CD1c-positive myeloid dendritic cell (primary cell): ENCODE results near the gene OSBPL10.

Experiments
- DNase-seq: peaks from one replicate; pipeline ENCODE4 v3.0.0-alpha.2; 2016; ENCODE audit errors: extremely low spot score

Gene OSBPL10

GRCh38 chr3:31670722-31671121 is 310.3 kb downstream of the OSBPL10 start:
- no peak for DNase-seq

GRCh38 chr3:31670136-31670535 is 310.9 kb downstream of the OSBPL10 start:
- DNase-seq: peak; percentile 88

GRCh38 chr3:31668242-31668641 is 312.8 kb downstream of the OSBPL10 start:
- DNase-seq: peak; percentile 45

GRCh38 chr3:31667582-31667981 is 313.5 kb downstream of the OSBPL10 start:
- no peak for DNase-seq

GRCh38 chr3:31664031-31664430 is 317.0 kb downstream of the OSBPL10 start:
- DNase-seq: no peak

- DNase-seq: peak; percentile 28
Measured at GRCh38 chr3:31661993-31662670, 318.9 kb downstream of the OSBPL10 start.

- no peak for DNase-seq
Measured at GRCh38 chr3:31661286-31661685, 319.8 kb downstream of the OSBPL10 start.

GRCh38 chr3:31659246-31659645 is 321.8 kb downstream of the OSBPL10 start:
- no peak for DNase-seq

- DNase-seq: no peak
Measured at GRCh38 chr3:31654998-31655397, 326.1 kb downstream of the OSBPL10 start.

- no peak for DNase-seq
Measured at GRCh38 chr3:31653464-31653863, 327.6 kb downstream of the OSBPL10 start.

GRCh38 chr3:31652296-31652695 is 328.8 kb downstream of the OSBPL10 start:
- DNase-seq: no peak

GRCh38 chr3:31648286-31648968 is 332.6 kb downstream of the OSBPL10 start:
- no peak for DNase-seq

- DNase-seq: no peak
Measured at GRCh38 chr3:31645256-31645655, 335.8 kb downstream of the OSBPL10 start.

- no peak for DNase-seq
Measured at GRCh38 chr3:31639828-31640227, 341.2 kb downstream of the OSBPL10 start.

- no peak for DNase-seq
Measured at GRCh38 chr3:31636694-31637442, 344.2 kb downstream of the OSBPL10 start.

GRCh38 chr3:31636049-31636448 is 345.0 kb downstream of the OSBPL10 start:
- DNase-seq: no peak

GRCh38 chr3:31635545-31635944 is 345.5 kb downstream of the OSBPL10 start:
- DNase-seq: no peak

GRCh38 chr3:31634476-31634875 is 346.6 kb downstream of the OSBPL10 start:
- DNase-seq: no peak

- DNase-seq: peak; percentile 64
Measured at GRCh38 chr3:31629054-31629453, 352.0 kb downstream of the OSBPL10 start.

- no peak for DNase-seq
Measured at GRCh38 chr3:31625358-31625757, 355.7 kb downstream of the OSBPL10 start.

GRCh38 chr3:31624083-31624709 is 356.9 kb downstream of the OSBPL10 start:
- no peak for DNase-seq

GRCh38 chr3:31622636-31623288 is 358.3 kb downstream of the OSBPL10 start:
- peak; percentile 24 for DNase-seq
